22Rv1 (cell line): ENCODE data around the gene POM121.
"Not testable (repeated sequence)": the region's sequence is repeated elsewhere in the genome, so short reads cannot be mapped to it uniquely, and the experiment has no call there.

Source experiments
- ZFX ChIP-seq: fragments of 450-650 bp; IDR thresholded peaks from 2 replicates; pipeline ENCODE4 v1.6.1; 2017; ENCODE audit warnings: antibody characterized with exemption, borderline replicate concordance
- TF ChIP-seq, protein P1 (sequence below): fragments of 450-650 bp; IDR thresholded peaks from 2 replicates; pipeline ENCODE4 v1.5.1; 2017; ENCODE audit warnings: mild to moderate bottlenecking

DNA sequence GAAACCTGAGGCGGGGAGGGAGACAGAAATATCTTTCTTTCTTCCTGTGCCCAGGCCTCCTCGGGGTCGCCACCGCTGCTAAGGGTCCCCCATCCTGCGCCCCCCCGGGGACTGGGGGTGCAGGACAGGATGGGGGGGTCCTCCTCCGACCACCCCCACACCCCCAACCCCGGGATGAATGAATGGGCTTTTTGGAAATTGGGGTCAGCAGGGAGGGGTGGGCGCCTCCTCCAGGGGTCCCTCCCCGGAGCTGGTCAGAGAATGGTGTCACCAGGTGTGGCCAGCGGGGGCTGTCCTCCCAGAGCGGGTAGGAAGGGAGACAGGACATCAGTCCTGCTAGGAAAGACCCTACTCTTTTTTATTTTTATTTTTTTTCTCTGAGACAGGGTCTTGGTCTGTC, 51.5 kb downstream of the POM121 start:
- TF ChIP-seq, protein P1, sequence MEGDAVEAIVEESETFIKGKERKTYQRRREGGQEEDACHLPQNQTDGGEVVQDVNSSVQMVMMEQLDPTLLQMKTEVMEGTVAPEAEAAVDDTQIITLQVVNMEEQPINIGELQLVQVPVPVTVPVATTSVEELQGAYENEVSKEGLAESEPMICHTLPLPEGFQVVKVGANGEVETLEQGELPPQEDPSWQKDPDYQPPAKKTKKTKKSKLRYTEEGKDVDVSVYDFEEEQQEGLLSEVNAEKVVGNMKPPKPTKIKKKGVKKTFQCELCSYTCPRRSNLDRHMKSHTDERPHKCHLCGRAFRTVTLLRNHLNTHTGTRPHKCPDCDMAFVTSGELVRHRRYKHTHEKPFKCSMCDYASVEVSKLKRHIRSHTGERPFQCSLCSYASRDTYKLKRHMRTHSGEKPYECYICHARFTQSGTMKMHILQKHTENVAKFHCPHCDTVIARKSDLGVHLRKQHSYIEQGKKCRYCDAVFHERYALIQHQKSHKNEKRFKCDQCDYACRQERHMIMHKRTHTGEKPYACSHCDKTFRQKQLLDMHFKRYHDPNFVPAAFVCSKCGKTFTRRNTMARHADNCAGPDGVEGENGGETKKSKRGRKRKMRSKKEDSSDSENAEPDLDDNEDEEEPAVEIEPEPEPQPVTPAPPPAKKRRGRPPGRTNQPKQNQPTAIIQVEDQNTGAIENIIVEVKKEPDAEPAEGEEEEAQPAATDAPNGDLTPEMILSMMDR: not testable (repeated sequence)
- not testable (repeated sequence) for TF ChIP-seq ZFX
